OCI-LY1 (cell line): Measurements from ENCODE around the gene MSX1.

Source experiments
- EZH2 ChIP-seq: fragments of 200-600 bp; sonication (generic), shearing (Covaris generic); IDR thresholded peaks from 2 replicates; pipeline ENCODE4 v1.8.0; 2017; ENCODE audit warnings: borderline replicate concordance, mixed run types, mild to moderate bottlenecking, antibody characterized with exemption, low read length, moderate library complexity, mixed read lengths
- TF ChIP-seq, protein P1 (sequence below): fragments of 200-600 bp; sonication (generic), shearing (Covaris generic); IDR thresholded peaks from 2 replicates; pipeline ENCODE4 v1.5.1; 2017; ENCODE audit warnings: mild to moderate bottlenecking, antibody characterized with exemption, low read length, moderate library complexity, mixed read lengths

DNA sequence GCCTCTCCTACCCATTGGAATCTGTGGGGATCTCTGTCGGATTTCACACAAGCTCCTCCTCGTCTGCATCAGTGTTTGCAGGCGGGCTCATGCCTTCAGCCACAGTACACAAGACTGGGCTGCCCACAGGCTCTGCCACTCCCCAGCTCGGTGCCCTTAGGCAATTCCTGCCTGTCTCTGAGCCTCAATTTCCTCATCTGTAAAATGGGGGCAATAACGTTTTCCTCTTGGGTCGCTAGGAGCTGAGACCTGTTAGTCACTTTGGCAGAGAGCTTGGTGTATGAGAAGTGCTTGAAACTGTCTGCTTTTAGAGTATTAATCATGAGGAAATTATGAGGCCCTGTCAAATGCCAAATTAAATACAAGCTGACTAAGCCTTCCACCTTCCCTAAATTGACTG is 27.6 kb upstream of the MSX1 start:
- TF ChIP-seq, protein P1, sequence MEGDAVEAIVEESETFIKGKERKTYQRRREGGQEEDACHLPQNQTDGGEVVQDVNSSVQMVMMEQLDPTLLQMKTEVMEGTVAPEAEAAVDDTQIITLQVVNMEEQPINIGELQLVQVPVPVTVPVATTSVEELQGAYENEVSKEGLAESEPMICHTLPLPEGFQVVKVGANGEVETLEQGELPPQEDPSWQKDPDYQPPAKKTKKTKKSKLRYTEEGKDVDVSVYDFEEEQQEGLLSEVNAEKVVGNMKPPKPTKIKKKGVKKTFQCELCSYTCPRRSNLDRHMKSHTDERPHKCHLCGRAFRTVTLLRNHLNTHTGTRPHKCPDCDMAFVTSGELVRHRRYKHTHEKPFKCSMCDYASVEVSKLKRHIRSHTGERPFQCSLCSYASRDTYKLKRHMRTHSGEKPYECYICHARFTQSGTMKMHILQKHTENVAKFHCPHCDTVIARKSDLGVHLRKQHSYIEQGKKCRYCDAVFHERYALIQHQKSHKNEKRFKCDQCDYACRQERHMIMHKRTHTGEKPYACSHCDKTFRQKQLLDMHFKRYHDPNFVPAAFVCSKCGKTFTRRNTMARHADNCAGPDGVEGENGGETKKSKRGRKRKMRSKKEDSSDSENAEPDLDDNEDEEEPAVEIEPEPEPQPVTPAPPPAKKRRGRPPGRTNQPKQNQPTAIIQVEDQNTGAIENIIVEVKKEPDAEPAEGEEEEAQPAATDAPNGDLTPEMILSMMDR, result no peak
- TF ChIP-seq EZH2, result no peak
